Endothelial cell (in vitro differentiated cells): ENCODE results near the gene ATP1B3. TPM values are rescaled to one million over a fixed set of nuclear protein-coding genes. Genes with fewer than 3 reads are reported as not detected.

ENCODE experiments used
- DNase-seq: peaks from one replicate; pipeline ENCODE4 v3.0.0; 2021; ENCODE audit warnings: low spot score
- H3K27ac Mint-ChIP-seq: one replicate; pipeline ENCODE4 v1.8.0; 2021; ENCODE audit warnings: mixed read lengths, inconsistent platforms; ENCODE audit not compliant: unreplicated experiment
- H3K27me3 Mint-ChIP-seq: one replicate; pipeline ENCODE4 v1.8.0; 2021; ENCODE audit warnings: mild to moderate bottlenecking, moderate library complexity, mixed read lengths, inconsistent platforms; ENCODE audit not compliant: unreplicated experiment
- H3K36me3 Mint-ChIP-seq: one replicate; pipeline ENCODE4 v1.8.0; 2021; ENCODE audit warnings: mild to moderate bottlenecking, low read depth, mixed read lengths, inconsistent platforms; ENCODE audit not compliant: unreplicated experiment
- H3K4me1 Mint-ChIP-seq: one replicate; pipeline ENCODE4 v1.8.0; 2021; ENCODE audit warnings: mild to moderate bottlenecking, mixed read lengths, inconsistent platforms; ENCODE audit not compliant: unreplicated experiment
- H3K4me3 Mint-ChIP-seq: one replicate; pipeline ENCODE4 v1.8.0; 2021; ENCODE audit warnings: mild to moderate bottlenecking, mixed read lengths, inconsistent platforms; ENCODE audit not compliant: unreplicated experiment
- H3K9me3 Mint-ChIP-seq: one replicate; pipeline ENCODE4 v1.8.0; 2021; ENCODE audit warnings: mixed read lengths, inconsistent platforms; ENCODE audit not compliant: unreplicated experiment
- total RNA-seq: library from RNA; stranded (reverse); fragmentation: NEBNext Ultra II Directional; extraction: Animal tissue kit (Norgen Biotek cat#: 25700); gene quantifications from one replicate; pipeline ENCODE4 v1.2.1, GENCODE V29; 2021; ENCODE audit not compliant: unreplicated experiment
- TF ChIP-seq, protein P1 (sequence below): fragments of 200-600 bp; sonication (generic); IDR thresholded peaks from one replicate; pipeline ENCODE4 v1.5.0; 2021; ENCODE audit warnings: antibody characterized with exemption; ENCODE audit not compliant: unreplicated experiment

Gene ATP1B3
- total RNA-seq, 1 donor from 2014 or later, result 273 TPM

DNA sequence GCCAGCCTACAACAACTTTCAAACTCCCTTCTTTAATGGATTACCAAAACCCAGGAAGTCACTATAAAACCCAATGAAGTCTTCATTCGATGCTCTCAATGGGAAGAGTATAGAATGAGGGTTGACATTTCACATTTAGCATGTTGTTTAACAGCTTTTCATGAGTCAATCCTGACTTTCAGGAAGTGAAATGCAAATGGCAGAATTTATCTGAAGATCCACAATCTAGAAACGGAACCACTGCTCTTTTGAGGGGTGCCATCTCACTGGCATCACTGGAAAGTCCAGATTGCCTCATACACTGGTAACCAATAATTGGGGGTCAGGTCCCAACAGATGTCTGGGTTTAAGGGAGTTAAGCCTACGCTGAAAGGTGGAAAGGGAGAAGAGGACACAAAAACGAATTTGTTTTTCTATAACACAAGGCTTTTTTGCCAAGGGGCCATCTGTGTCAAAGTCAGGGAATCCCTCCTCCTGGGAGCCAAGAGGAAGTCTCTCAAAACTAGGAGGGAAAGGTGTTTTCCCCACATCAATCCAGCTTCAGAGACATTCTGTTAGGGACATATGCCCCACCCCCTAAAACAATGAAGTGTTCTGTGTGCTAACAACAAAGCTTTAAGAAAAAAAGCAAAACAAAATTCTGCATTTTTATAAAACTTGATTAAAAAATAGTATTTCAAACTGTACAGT lies 12.0 kb upstream of the ATP1B3 start:
- no peak for DNase-seq
- TF ChIP-seq, protein P1, sequence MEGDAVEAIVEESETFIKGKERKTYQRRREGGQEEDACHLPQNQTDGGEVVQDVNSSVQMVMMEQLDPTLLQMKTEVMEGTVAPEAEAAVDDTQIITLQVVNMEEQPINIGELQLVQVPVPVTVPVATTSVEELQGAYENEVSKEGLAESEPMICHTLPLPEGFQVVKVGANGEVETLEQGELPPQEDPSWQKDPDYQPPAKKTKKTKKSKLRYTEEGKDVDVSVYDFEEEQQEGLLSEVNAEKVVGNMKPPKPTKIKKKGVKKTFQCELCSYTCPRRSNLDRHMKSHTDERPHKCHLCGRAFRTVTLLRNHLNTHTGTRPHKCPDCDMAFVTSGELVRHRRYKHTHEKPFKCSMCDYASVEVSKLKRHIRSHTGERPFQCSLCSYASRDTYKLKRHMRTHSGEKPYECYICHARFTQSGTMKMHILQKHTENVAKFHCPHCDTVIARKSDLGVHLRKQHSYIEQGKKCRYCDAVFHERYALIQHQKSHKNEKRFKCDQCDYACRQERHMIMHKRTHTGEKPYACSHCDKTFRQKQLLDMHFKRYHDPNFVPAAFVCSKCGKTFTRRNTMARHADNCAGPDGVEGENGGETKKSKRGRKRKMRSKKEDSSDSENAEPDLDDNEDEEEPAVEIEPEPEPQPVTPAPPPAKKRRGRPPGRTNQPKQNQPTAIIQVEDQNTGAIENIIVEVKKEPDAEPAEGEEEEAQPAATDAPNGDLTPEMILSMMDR, result no peak
- H3K36me3 Mint-ChIP-seq, result no peaks in the 10 kb centered on the region
- peaks cover 3% of the 10 kb centered on the region for H3K27me3 Mint-ChIP-seq
- no peak overlapping the region for H3K27ac Mint-ChIP-seq
- H3K4me1 Mint-ChIP-seq, result peaks cover 31% of the 10 kb centered on the region
- H3K4me3 Mint-ChIP-seq, result no peak overlapping the region
- no peaks in the 10 kb centered on the region for H3K9me3 Mint-ChIP-seq

DNA sequence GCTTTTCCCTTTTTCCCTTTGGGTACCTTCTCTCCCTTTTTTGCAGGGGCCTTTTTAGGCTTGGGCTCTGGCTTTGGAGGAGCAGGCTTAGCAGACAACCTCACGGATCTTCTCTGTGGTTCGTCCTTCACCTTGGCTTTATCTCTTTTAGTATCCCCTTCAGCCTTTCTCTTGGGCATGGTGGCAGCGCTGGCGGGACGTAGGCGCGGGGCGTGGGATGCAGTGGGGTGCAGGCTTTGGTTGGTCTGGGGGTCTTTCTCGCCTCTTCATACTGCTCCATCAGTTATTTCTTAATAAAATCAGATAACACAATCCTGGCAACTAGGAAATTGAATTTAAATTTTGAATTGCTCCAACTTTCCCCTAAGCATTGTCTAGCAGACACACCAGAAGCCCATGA lies 11.3 kb upstream of the ATP1B3 start:
- no peaks in the 10 kb centered on the region for H3K36me3 Mint-ChIP-seq
- TF ChIP-seq, protein P1, result no peak
- H3K27me3 Mint-ChIP-seq, result peaks cover 3% of the 10 kb centered on the region
- H3K4me1 Mint-ChIP-seq, result peaks cover 25% of the 10 kb centered on the region
- H3K4me3 Mint-ChIP-seq, result no peak overlapping the region
- H3K27ac Mint-ChIP-seq, result no peak overlapping the region
- H3K9me3 Mint-ChIP-seq, result no peaks in the 10 kb centered on the region
- no peak for DNase-seq

DNA sequence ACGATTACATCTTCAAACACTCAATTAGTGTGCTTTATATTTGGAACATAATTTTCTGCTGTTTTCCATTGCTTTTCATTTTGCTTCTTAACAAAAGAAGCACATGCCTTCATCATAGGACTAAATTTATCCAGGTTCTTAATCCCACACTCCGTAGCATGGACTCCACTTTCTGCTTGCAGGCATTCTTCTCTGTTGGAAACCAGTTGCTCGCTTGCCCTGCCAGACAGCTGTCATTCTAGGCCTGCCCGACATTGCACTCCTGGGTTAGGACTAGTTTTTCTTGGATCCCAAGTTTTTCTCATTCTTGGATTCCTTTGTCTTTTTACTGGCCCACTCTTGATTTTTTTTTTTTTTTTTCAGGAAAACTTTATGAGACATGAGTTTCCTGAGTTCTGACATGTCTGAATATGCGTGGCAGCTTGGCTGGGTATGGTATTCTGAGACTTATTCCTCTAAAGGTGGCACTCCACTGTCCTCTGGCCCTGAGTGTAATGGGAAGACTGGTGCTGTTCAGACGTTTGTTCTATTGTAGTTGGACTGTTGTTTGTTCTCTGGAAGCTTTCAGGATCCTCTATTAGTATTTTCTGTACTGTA lies 6.3 kb upstream of the ATP1B3 start:
- Mint-ChIP-seq H3K4me3 (no peak overlapping the region), H3K4me1 (peaks cover 5% of the 10 kb centered on the region), H3K27me3 (no peaks in the 10 kb centered on the region), H3K9me3 (no peaks in the 10 kb centered on the region), H3K27ac (no peak overlapping the region), H3K36me3 (no peaks in the 10 kb centered on the region)
- TF ChIP-seq, protein P1, result no peak
- DNase-seq, result no peak

DNA sequence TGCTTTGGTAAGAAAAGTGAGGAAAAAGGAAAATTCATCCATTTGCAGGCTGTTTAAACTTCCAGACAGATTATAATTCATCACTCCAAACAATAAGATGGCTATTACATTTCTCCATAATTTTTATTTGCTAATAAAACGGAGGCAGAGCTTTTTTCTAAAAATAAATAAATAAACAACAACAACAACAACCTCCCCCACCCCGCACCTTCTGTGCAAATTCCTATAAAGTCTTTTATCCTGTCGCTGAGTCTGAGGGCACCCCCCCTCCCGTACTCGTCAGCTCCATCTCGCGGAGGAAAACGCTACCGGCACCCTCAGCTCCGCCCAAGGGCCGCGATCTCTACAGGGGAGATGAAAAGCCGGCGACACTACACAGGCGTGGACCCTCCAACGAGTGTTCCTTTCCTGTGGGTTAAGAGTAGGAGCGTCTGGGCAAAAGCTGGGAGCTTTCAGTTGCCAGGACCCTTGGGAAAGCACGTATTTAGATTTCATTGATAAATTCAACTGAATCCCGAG lies 1.0 kb upstream of the ATP1B3 start:
- peak; percentile 86 for DNase-seq
- H3K9me3 Mint-ChIP-seq, result no peaks in the 10 kb centered on the region
- H3K27ac Mint-ChIP-seq, result peak overlapping the region; percentile 90
- H3K36me3 Mint-ChIP-seq, result peaks cover 6% of the 10 kb centered on the region
- TF ChIP-seq, protein P1, result peak; percentile 71
- H3K4me3 Mint-ChIP-seq, result peak overlapping the region; percentile 91
- H3K4me1 Mint-ChIP-seq, result peaks cover 28% of the 10 kb centered on the region
- H3K27me3 Mint-ChIP-seq, result peaks cover 12% of the 10 kb centered on the region

DNA sequence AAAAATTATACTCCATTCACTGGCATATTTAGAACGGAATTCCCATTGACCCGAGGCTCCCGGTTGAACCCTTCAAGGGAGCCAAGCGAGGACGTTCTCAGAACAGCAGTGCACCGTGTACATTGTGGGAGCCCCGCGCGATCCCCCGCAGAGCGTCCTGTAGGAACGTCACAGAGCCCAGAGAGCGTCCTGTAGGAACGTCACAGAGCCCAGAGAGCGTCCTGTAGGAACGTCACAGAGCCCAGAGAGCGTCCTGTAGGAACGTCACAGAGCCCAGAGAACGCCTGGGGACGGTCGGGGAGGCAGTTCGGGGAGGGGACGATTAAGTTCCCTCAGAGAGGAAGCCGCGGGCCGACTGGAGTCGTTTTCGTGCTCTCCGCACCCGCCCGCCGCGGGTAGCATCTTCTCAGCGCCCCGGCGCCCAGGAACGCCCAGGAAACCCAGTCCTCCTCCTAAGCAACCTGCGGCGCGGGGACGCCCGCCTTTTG lies 506 bp upstream of the ATP1B3 start:
- peaks cover 6% of the 10 kb centered on the region for H3K36me3 Mint-ChIP-seq
- H3K27me3 Mint-ChIP-seq, result peaks cover 12% of the 10 kb centered on the region
- H3K4me1 Mint-ChIP-seq, result peaks cover 28% of the 10 kb centered on the region
- H3K9me3 Mint-ChIP-seq, result no peaks in the 10 kb centered on the region
- H3K27ac Mint-ChIP-seq, result peak overlapping the region; percentile 90
- DNase-seq, result peak; percentile 52
- H3K4me3 Mint-ChIP-seq, result peak overlapping the region; percentile 91
- TF ChIP-seq, protein P1, result no peak
